HG02870 (cell line): Measurements from ENCODE around the gene LPP.
A peak's percentile ranks its signal among the peaks of the same experiment; 100 is the strongest.
"Not testable (repeated sequence)": the region's sequence is repeated elsewhere in the genome, so short reads cannot be mapped to it uniquely, and the experiment has no call there.

ENCODE experiments used
- ATAC-seq: cut with Tn5 transposase; IDR thresholded peaks from one replicate; pipeline ENCODE4 v1.9.1; 2021; ENCODE audit warnings: mild to moderate bottlenecking, moderate library complexity; ENCODE audit not compliant: unreplicated experiment

The LPP gene

GRCh38 chr3:188689101-188689574 lies 535.2 kb downstream of the LPP start:
- ATAC-seq = no peak

GRCh38 chr3:188690064-188690463 lies 536.1 kb downstream of the LPP start:
- ATAC-seq = no peak

- ATAC-seq = no peak
Observed at GRCh38 chr3:188691004-188691403, 537.0 kb downstream of the LPP start.

GRCh38 chr3:188691665-188692064 lies 537.7 kb downstream of the LPP start:
- ATAC-seq = no peak

GRCh38 chr3:188692700-188693099 lies 538.7 kb downstream of the LPP start:
- no peak for ATAC-seq

GRCh38 chr3:188693435-188693834 lies 539.5 kb downstream of the LPP start:
- no peak for ATAC-seq

GRCh38 chr3:188695241-188695640 lies 541.3 kb downstream of the LPP start:
- no peak for ATAC-seq

GRCh38 chr3:188697127-188697526 lies 543.2 kb downstream of the LPP start:
- ATAC-seq = peak; percentile 83

GRCh38 chr3:188698436-188698835 lies 544.5 kb downstream of the LPP start:
- no peak for ATAC-seq

- ATAC-seq = no peak
Observed at GRCh38 chr3:188700501-188700900, 546.5 kb downstream of the LPP start.

- ATAC-seq = no peak
Observed at GRCh38 chr3:188700918-188701317, 547.0 kb downstream of the LPP start.

- ATAC-seq = no peak
Observed at GRCh38 chr3:188701485-188701969, 547.6 kb downstream of the LPP start.

- not testable (repeated sequence) for ATAC-seq
Observed at GRCh38 chr3:188702028-188702427, 548.1 kb downstream of the LPP start.

GRCh38 chr3:188706176-188706575 lies 552.2 kb downstream of the LPP start:
- ATAC-seq = no peak

GRCh38 chr3:188706599-188706998 lies 552.6 kb downstream of the LPP start:
- no peak for ATAC-seq

- ATAC-seq = no peak
Observed at GRCh38 chr3:188707381-188708288, 553.7 kb downstream of the LPP start.

- no peak for ATAC-seq
Observed at GRCh38 chr3:188711881-188712247, 557.9 kb downstream of the LPP start.

GRCh38 chr3:188712248-188712924 lies 558.4 kb downstream of the LPP start:
- no peak for ATAC-seq

GRCh38 chr3:188712991-188713390 lies 559.0 kb downstream of the LPP start:
- ATAC-seq = no peak

- no peak for ATAC-seq
Observed at GRCh38 chr3:188719545-188719944, 565.6 kb downstream of the LPP start.

- ATAC-seq = no peak
Observed at GRCh38 chr3:188720215-188720614, 566.3 kb downstream of the LPP start.

- no peak for ATAC-seq
Observed at GRCh38 chr3:188720636-188721035, 566.7 kb downstream of the LPP start.
